HG03139 (cell line): Measurements from ENCODE around the gene VPS13A.

Experiments
- ATAC-seq: cut with Tn5 transposase; IDR thresholded peaks from one replicate; pipeline ENCODE4 v1.9.1; 2021; ENCODE audit not compliant: unreplicated experiment

Gene VPS13A

DNA sequence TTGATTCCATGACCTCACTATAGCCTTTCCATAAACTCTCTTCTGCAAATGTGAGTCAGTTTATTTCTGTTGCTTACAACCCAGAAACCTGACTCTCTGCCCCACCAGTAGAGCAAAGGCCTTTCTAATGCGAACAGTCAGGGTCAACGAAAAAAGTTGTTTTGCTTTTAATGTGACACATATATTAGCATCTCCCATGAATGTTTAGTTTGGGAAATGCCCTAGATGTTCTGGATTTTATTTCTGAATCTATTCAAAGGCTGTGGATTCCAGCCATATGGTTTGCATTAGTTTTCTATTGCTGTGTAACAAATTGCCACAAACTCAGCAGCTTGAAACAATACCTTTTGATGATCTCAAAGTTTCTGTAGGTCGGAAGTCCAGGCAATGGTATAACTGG lies 277.3 kb downstream of the VPS13A start:
- ATAC-seq, result no peak

DNA sequence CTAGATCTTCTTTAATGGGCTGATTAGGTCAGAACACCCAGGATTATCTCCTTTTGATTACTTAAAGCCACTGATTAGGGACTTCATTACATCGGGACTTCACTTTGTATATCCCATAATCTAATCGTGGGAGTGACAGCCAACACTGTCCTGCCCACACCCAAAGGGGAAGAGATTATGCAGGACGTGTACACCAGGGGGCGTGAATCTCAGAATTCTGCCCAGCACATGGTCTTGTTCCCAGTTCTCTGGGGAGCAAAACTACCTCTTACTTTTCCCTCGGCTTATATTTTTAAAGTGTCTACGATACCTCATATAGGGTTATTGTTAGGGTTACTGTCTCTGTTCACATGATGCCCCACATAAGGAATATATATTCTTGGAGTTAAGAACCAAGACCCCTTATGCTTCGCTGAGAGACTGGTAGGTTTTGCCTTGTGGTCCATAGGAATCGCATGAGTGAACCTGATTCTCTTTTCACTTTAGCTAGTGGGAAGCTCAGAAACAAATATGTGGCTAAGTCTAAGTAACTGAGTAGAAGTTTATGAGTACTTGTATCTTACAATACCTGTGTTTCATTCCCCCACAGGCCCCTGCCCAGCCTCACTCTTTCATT lies 278.1 kb downstream of the VPS13A start:
- ATAC-seq, result no peak

DNA sequence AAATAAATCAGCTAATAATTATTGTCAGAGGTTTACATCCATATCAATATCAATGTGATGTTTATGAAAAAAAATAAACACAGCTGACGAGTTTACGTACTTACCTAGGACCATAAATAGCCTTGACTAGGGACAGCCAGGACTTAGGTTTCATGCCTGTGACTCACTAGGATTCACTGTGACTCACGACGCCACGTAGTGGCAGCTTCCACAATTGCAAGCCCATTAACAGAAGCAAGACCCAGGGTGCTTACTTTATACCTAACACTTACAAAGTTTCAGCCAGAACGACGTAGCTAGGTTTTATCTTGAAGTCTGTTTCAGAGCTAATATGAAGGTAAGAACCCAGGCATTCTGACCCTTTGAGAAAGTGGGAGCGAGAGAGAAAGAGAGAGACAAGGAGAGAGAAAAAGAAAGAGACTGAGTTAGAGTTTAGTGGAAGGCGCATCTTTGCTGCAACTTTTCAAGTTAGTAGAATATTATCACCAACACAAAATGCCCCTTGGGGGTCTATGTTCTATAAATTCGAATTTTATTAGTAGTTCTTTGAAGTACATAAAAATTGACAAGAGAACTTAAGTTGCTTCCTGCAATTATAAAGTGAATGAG lies 279.6 kb downstream of the VPS13A start:
- ATAC-seq, result peak; percentile 75

DNA sequence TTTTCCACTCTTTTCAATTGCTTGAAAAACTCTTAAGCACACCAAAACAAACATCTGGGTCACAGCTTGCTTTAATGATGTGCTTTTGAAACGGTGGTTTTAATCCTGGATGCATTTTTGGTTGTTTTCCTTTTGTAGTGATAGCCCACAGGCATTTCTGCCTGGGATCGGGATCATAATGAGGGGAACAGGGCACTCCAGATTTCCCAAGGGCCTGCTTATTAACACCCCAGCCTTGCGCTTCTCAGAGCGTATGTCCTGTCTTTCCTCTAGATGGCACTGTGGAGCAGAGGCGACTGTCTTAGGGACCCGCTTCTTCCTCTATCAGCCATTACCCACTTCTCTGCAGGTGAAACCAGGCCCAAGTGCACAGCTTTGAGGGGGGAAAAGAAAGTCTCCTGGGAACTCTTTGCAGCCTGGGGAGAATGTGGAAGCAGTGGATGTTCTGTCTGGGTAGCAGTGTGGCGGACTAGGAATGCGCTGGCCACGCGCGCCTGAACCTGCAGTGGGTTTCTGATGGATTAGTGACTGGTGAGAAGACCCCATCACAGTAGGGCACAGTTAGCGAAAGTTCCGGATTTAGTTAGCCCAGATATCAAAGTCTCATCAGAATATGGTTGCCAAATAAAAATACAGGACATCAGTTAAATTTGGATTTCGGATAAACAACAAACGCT lies 280.7 kb downstream of the VPS13A start:
- peak; percentile 81 for ATAC-seq

DNA sequence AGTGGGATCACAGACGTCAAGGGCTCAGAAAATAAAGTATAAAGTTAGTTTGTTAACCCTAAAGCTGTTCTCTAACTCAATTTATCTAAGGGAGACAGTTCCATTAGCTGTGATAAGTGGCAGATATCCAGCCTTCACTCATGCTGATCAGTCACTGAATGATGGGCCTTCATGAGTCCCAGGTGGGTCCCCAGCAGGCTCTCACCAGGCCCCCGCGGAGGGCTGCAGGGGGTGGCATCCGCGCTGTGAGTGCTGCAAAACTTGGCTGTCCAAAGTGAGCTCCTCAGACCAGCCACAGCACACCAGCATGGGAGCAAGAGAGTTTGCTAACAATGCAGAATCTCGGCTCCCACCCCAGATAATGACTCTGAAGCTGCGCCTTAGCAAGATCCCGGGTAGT lies 283.6 kb downstream of the VPS13A start:
- no peak for ATAC-seq

DNA sequence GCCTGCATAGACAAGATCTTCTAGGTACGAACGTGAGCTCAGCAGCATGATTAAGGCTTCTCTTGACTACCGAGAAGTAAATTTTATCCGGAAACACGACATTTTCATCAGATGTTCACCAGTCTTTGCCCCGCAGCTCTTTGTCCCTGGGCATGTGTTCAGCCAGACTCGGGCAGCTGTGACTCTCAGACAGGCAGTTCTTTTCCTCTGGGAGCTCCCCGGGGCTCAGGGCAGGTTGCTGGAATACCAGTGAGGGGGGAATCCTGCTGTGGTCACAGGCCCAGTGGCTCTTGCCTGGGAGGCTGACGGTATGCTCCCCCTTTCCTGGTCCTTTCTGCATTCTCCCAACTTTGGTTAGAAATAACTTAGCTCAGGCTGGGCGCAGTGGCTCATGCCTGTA lies 284.7 kb downstream of the VPS13A start:
- no peak for ATAC-seq

DNA sequence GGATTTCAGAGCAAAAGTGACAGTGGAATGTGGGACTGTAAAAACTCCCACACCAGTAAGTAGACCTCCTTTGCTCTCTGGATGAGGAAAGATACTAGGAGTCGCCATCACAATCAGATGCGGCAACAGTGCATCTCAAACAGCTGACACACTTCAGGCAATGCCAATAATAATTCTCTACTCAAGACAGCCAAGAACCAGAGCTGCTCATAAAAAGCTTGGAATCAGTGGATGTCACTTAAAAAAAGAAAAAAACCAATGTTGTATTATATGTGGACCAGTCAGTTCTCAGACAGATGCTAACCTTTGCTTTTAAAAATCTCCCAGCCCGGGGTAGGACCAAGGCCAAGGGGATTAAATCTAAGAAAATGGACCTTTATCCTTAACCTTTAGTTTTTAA lies 285.8 kb downstream of the VPS13A start:
- no peak for ATAC-seq

DNA sequence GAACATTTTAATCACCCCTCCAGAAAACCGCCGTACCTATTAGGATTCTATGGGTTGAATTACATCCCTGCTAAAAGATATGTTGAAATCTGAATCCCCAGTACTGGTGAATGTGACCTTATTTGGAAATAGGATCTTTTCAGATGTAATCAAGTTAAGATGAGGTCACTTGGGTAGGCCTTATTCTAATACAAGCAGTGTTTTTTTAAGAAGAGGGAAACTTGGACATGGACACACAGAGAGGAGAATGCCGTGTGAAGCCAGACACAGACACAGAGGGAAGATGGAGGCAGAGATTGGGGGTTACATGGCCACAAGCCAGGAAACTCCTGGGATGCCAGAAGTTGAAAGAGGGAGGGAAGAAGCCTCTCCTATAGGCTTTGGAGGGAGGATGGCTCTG lies 287.3 kb downstream of the VPS13A start:
- no peak for ATAC-seq

DNA sequence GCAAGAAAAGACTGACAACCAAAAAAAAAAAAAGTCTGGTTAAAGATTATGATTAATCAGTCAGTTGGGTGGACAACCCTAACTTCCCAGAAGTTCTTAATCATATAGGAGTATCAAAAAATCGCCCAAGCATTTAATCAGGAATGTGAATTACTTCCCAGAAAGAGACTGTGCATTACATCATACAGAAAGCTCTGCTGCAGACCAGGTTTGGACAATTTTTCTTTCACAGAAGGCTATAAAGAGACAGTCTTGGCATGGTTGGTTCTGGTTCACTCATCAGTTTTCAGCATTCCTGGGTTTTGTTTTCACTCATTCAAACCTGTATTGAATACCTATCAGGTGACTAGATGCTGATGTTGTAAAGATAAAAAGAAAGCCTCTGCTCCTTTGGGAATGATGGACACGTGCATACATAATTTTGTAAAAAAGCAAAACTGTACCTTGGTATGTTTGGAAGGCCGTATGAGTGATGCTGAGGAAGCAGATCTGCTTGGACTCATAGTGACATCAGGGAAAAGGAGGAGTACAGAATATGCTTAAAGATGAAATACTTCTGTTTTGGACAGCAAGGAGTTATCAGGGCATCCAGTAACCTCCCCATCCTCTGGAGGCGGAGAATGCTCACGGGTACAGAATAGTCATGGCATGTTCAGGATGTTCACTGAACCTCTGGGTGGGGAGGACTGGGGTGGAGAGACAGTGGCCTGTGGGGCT lies 292.3 kb downstream of the VPS13A start:
- ATAC-seq, result no peak
